CD4-positive, alpha-beta T cell treated with Interleukin-15 for 4 hours (primary cell): ENCODE data around the gene GRK2.

ENCODE experiments used
- DNase-seq: peaks from one replicate; pipeline ENCODE4 v3.0.0-alpha.2; 2020; ENCODE audit warnings: low spot score

The GRK2 gene

DNA sequence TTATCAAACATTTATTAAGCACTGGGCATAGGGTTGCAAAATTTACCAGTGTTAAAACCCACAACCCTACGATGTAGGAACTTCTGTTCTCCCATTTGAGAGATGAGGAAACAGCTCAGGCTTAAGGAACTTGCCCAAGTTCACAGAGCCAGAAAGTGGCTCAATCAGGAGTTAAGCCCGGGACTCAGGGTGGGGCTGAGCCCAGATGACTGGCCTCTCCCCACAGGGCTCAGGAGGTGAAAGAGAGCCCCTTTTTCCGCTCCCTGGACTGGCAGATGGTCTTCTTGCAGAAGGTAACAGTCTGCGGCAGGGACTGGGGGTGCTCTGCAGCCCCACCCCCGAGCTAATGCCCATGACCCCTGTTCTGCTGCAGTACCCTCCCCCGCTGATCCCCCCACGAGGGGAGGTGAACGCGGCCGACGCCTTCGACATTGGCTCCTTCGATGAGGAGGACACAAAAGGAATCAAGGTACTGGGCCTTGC, 17.2 kb downstream of the GRK2 start:
- no peak for DNase-seq

DNA sequence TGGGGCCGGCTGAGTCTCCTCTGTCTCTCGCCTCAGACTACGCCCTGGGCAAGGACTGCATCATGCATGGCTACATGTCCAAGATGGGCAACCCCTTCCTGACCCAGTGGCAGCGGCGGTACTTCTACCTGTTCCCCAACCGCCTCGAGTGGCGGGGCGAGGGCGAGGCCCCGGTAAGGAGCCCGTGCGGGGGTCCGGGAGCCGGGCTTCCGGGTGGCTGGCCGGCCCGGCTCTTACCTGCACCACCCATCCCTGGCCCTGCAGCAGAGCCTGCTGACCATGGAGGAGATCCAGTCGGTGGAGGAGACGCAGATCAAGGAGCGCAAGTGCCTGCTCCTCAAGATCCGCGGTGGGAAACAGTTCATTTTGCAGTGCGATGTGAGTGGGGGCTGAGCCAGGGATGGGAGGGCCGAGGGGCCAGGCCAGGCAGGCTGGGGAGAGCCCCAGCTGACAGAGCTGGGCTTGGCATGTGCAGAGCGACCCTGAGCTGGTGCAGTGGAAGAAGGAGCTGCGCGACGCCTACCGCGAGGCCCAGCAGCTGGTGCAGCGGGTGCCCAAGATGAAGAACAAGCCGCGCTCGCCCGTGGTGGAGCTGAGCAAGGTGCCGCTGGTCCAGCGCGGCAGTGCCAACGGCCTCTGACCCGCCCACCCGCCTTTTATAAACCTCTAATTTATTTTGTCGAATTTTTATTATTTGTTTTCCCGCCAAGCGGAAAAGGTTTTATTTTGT, 18.7 kb downstream of the GRK2 start:
- no peak for DNase-seq

DNA sequence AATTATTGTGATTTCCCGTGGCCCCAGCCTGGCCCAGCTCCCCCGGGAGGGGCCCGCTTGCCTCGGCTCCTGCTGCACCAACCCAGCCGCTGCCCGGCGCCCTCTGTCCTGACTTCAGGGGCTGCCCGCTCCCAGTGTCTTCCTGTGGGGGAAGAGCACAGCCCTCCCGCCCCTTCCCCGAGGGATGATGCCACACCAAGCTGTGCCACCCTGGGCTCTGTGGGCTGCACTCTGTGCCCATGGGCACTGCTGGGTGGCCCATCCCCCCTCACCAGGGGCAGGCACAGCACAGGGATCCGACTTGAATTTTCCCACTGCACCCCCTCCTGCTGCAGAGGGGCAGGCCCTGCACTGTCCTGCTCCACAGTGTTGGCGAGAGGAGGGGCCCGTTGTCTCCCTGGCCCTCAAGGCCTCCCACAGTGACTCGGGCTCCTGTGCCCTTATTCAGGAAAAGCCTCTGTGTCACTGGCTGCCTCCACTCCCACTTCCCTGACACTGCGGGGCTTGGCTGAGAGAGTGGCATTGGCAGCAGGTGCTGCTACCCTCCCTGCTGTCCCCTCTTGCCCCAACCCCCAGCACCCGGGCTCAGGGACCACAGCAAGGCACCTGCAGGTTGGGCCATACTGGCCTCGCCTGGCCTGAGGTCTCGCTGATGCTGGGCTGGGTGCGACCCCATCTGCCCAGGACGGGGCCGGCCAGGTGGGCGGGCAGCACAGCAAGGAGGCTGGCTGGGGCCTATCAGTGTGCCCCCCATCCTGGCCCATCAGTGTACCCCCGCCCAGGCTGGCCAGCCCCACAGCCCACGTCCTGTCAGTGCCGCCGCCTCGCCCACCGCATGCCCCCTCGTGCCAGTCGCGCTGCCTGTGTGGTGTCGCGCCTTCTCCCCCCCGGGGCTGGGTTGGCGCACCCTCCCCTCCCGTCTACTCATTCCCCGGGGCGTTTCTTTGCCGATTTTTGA, 19.5 kb downstream of the GRK2 start:
- peak; percentile 47 for DNase-seq

DNA sequence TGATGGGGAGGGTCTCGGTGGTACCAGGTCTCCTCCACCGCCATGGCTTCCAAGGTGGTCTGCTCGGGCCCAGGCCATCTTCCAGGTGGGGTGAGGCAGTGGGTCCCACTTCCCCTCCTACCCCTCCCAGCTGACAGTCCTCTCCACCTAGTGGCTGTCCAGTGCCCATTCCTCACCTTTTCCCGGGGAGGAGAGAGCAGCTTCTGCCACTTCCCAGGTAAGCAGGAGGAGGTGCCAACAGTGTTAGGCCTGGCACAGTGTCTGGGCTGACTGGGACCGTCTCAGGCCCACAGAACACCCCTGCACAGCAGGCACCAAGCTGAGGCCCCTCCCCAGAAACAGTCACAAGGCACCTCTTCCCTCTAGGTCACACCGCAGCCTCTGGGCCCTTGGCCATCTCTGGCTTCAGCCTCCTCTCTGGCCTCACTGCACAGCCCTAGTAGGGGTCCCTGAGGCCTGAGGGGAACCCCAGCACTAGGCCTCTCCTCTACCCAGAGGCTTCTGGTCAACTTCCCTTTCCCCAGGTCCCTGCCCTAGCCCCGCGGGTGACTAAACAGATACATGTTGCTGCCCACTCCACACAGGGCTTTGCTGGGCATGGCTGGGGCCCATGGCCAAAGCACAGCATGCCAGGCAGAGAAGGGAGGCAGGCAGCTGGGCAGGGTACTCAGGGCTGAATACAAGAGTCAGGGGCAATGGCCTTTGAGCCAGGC, 20.5 kb downstream of the GRK2 start:
- no peak for DNase-seq

DNA sequence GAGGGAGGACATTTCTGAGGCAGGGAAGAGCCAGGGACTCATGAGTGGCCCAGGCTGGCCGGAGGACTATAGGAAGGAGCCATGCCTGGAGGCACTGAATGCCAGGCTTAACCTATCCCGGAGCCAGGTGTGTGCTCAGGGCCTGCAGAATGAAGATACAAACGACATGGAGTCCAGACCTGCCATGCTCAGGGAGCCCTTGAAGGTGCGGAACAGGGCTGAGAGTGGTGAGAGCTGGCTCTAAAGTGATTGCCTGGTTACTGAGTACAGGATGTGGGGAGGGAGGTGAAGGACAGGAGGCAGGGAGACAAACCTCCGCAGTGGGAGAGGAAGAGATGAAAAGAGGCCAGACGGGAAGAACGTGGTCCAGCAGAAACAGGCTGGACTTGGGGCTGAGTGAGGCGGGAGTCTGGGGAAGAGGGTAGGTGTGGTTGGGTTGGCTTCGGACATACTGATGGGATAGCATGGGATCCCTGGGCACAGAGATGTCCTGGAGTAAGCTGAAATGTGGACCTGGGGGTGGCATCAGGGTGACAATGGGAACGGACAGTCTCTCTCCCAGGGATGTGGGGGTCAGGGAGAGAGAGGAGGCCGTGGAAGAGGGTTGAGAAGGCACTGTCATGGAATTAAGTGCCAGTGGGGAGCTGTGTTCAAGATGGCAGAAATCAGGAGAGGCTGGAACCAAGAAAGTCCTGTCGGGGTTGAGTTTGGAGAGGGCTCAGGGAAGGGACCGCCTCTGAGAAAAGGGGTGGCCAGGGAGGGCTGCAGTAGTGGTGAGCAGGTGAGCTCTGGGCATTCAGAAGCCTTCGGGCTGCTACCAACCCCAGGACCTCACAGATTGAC, 21.3 kb downstream of the GRK2 start:
- DNase-seq = no peak

DNA sequence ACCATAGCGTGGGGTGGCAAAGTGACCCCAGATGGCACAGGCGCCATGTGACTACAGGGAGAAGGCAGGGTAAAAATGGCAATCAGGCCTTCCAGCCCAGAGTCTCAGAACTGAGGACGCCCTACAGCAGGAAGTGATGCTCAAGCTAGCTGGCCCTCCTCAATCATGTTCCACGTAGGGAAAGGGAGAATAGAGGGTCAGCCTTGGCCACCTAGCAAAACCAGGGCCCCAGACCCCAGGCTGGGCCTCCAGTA, 21.9 kb downstream of the GRK2 start:
- no peak for DNase-seq

DNA sequence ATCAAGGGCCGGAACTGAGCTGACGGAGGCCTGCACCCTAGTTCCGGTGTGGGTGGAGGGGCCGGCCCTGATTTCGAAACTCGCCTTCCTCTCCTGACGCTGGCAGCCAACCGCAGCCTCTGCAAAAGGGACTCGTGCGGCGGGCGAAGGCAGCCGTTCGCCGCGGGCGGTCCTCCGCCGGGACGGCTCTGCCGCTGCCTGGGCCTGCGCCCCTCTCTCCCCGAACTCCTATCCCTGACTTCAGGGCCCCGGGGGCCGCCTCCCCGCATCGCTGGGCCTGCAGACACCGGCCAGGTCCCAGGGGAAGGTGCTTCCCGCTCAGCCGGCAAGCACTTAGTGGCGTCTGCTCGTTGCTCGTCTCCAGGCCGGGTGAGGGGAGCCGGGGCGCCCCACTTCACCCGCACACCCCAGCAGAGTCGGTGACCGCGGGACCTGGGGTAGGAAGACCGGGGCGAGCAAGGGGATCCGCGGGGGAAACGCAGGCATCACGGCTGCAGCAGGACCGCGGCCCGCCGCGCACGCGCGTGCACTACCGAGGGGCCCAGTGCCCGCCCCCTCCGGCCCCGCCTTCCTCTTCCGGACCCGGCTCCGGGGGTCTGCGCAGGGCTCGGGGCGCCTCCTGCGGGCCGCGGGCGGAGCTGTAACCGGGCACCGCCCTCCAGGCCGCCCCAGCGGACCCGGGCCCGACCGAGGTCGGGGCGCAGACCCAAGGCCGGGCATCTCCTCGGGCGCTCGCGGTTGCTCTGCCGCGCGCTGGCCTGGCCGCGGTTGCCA, 22.4 kb downstream of the GRK2 start:
- peak; percentile 84 for DNase-seq

DNA sequence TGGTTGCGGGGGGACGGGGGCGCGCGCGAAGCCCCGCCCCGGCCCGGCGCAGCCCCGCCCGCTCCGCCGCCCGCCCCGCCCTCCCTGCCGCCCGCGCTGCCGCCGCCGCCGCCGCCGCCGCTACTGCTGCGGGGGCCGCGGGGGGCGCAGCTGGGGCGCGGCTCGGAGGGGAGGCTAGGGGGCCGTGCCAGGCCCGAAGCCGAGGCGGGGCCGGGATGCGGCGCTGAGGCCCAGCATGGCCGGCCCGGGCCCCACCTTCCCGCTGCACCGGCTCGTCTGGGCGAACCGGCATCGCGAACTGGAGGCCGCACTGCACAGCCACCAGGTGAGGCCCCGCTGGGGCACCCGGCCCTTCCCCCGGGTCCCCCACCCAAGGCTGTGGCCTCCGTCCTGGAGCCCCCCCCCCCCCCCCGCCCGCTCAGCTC, 23.0 kb downstream of the GRK2 start, which contains the start of gene ANKRD13D:
Gene ANKRD13D (plus strand): TSS at position 78 of the 425 bp plus-strand sequence. CDS start 158 bp downstream, at position 236.
- DNase-seq = no peak

DNA sequence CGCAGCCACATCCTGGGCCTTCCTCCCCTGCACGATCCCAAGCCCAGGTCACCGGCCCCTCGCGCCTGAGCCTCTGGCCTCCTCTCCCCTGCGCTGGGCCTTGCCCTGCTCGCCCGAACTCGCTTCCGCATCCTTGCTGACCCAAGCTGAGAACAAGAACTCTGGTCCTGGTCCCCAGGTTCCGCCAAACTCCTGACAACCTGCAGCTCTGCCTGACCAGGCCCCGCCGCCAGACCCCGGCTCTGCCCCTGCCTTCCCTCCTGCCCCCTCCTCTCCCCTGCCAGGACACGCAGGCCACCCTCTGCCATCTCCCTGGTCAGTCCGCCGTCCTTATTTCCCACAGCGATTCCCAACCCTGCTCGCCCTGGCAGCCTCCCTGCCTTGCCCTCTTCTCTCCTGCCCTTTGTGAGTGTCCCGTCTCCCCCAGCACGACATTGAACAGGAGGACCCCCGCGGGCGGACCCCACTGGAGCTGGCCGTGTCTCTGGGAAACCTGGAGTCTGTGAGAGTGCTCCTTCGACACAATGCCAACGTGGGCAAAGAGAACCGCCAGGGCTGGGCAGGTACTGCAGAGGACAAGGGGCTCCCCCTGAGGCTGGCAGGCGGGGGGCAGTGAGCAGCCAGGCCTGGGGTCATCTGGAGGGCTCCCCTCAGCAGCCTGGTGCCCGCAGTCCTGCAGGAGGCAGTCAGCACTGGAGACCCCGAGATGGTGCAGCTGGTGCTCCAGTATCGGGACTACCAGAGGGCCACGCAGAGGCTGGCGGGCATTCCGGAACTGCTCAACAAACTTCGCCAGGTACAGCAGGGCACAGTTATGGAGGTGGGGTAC, 23.6 kb downstream of the GRK2 start:
- DNase-seq = no peak

DNA sequence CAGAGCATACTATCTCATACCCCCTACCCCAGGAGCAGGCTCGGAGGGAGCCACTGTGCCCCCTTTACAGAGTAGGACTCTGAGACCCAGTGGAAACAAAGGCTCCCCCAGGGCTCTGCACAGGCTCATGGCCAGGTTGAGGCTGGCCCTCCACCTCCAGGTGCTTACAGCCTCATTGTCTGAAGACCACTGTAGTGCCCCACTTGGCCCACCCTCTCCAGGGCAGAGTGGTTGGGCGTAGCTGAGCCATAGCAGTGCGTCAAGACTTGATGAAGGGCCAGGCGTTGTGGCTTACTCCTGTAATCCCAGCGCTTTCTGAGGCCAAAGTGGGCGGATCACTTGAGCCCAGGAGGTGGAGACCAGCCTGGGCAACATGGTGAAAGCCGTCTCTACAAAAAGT, 24.5 kb downstream of the GRK2 start:
- DNase-seq = no peak

DNA sequence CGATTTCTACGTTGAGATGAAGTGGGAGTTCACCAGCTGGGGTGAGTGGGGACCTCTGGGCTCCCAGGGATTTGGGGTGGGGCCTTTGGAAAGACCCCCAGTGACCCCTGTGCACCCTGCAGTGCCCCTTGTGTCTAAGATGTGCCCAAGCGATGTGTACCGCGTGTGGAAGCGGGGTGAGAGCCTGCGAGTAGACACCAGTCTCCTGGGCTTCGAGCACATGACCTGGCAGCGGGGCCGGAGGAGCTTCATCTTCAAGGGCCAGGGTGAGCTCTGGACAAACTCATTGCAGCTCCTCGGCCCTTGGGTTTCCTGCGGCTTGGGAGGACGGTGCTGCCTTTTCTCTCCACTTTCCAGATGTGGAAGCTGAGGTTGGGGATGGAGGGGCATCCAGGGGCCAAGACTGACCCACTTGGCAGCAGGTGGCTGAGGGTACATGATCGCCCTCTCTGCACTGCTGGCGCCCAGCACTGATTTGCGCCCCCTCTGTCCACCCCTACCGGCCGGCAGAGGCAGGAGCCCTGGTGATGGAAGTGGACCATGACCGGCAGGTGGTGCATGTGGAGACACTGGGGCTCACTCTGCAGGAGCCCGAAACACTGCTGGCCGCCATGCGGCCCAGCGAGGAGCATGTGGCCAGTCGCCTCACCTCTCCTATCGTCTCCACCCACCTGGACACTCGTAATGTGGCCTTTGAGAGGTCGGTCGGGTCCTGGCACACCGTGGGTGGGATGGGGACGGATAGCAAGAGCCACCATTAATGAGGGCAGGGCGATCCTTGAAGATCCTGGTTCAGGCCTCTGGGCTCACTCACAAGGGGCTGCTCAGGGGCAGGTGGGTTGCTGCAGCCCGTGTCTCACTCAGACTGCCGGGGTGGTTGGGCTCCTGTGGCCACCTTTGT, 25.5 kb downstream of the GRK2 start:
- no peak for DNase-seq

DNA sequence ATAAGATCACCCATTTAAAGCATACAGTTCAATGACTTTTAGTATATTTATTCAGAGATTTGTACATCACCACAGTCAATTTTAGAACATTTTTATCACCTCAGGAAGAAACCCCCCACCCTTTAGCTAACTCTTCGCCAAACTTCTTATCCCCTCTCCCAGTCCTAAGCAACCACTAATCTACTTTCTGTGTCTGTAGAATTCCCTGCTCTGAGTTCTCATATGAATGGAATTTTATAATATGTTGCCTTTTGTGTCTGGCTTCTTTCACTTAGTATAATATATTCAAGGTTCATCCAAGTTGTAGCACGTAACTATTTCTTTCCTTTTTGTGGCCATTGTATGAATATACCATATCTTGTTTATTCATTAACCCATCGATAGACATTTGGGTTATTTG, 26.4 kb downstream of the GRK2 start:
- DNase-seq = no peak

DNA sequence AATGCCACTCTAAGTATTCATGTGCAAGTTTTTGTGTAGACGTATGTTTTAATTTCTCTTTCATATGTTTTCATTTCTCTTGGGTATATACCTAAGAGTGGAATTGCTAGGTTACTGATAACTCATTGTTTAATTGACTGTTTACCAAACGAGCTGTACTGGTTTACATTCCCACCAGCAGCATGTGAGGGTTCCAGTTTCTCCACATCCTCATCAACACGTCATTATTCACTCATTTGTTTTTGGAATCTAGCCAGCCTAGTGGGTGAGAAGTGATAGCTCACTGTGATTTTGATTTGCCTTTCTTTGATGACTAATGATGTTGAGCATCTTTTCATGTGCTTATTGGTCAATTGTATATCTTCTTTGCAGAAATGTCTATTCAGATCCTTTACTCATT, 26.8 kb downstream of the GRK2 start:
- peak; percentile 81 for DNase-seq

DNA sequence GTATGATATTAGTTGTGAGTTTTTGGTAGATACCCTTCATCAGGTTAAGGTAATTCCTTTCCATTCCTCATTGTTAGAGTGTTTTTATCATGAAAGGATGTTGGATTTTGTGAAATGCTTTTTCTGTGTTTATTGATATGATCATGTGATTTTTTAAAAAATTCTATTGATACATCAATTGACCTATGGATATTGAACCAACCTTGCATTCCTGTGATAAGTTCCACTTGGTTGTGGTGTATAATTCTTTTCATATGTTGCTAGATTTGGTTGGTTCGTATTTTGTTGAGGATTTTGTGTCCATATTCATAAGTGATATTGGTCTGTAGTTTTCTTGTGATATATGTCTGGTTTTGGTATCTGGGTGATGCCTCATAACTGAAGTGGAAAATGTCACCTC, 29.6 kb downstream of the GRK2 start:
- no peak for DNase-seq

DNA sequence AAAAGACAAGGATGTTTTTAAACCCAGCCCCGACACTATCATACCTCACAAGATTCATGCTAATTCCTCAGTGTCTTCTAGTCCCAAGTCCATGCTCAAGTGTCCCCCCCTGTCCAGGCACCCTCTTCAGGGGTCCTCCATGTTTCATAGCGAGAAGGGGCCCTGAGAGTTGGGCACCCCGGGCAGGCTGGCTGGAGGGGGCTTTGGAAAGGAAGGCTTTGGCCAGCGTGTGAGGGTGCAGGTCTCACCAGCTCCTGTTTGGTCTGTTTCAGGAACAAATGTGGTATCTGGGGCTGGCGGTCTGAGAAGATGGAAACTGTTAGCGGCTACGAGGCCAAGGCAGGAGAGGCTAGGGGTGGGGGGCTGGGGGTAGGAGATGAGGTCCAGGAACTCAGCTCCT, 32.5 kb downstream of the GRK2 start:
- no peak for DNase-seq

DNA sequence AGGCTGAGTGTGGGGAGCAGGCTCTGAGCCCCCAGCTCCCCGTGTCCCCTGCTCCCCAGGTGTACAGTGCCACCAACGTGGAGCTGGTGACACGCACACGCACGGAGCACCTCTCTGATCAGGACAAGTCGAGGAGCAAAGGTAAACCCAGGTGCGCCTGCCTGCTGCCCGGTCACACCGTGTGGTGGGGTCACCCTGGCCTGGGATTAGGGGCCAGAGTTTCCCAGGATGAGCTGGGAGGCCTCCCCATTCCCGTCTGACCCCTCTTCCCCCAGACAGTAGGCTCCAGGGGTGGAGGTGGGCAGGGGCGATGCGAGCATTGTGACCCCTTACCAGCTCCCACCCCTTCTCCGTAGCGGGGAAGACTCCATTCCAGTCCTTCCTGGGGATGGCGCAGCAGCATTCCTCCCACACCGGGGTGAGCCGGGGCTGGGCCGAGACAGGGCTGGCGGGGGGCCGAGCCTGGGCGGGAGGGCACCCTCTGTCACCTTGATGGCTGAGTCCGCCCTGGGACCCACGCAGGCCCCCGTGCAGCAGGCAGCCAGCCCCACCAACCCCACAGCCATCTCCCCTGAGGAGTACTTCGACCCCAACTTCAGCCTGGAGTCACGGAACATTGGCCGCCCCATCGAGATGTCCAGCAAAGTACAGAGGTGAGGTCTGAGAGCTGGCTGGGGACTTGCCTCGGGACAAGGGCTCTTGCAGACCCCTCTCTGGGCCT, 33.4 kb downstream of the GRK2 start:
- no peak for DNase-seq

DNA sequence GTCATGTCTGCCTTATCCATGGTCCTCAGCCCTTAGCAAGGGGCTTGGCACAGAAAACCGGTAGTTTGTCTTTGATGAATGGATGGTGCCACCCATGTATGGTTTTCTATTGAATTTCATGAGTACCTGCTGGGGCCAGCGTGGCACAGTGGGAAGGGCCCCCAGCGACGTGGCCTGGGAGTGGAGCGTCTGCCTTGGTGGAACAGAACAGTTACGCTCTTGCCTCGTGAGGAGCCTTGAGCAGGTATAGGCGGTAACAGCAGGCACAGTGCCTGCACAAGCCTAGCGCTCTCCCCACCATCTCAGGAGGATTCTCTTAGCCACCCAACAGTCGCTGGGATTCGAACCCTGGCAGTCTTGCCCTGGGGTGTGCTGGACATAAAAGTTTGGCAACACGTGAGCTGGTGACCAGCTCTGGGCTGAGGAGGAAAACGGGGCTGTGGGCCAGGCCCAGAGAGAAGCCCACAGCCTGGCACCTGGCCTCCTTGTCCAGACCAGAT, 34.0 kb downstream of the GRK2 start:
- DNase-seq = no peak

DNA sequence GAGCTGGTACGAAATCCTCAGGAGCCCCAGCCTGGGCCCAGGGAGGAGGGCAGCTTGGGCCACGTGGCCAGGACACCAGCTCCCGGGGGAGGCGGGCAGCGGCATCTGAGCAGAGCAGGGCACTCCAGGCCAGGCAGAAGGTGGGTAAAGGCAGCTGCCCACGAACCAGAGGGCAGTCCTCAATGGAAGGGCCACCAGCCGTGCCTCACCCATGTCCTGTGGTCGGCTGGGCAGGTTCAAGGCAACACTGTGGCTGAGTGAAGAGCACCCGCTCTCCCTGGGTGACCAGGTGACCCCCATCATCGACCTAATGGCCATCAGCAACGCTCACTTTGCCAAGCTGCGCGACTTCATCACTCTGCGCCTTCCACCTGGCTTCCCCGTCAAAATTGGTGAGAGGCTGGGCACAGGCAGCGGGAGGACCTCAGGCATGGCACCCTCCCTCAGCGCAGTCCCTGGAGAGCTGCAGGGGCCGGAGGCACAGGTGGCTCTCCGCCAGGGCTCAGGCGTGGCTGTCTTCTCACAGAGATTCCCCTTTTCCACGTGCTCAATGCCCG, 34.6 kb downstream of the GRK2 start:
- no peak for DNase-seq
